GM19025 (cell line): ENCODE results near the gene CSPG4.
"Not testable (repeated sequence)": the region's sequence is repeated elsewhere in the genome, so short reads cannot be mapped to it uniquely, and the experiment has no call there.

ENCODE experiments used
- ATAC-seq: cut with Tn5 transposase; IDR thresholded peaks from one replicate; pipeline ENCODE4 v1.9.1; 2021; ENCODE audit warnings: mild to moderate bottlenecking, low read depth, moderate library complexity; ENCODE audit not compliant: unreplicated experiment

CSPG4 gene

DNA sequence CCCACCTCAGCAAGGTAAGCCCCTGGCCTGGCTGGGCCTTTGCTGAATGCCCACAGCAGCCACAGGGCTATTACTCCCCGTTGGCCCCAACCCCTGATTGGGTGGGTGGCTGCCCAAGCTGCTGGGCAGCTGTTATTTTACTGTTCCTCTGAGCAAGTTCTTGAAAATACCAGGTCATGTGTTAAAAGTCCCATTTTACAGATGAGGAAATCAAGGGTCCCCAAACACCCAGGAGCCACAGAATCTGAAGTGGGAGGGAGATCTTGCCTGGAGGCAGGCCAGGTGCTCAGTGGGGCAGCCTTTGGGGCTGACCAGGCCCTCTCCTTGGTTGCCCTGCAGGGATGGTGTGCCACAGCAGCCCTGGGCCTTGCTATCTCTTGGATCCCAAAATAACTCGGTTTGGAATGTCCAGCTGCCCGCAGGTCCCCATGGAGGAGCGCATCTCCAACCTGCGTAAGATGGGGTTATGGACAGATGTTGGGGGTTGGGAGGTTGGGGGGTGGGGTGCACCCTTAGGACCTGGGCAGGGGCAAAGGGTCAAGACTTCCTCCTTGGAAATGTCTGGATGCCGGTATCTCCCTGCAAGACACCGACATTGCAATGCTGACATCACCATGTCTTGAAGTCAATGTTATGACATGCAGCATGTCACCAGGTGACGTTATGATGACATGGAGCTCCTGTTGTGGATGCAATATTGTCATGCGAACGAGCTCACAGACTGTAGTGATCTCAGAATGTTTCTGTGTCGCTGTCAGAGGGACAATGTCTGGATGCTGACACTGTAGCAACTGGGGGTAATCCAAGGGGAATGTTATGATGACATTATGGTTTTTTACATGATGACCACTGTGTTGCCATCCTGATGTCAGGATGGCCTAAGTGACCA lies 13.3 kb upstream of the CSPG4 start:
- ATAC-seq, result no peak

DNA sequence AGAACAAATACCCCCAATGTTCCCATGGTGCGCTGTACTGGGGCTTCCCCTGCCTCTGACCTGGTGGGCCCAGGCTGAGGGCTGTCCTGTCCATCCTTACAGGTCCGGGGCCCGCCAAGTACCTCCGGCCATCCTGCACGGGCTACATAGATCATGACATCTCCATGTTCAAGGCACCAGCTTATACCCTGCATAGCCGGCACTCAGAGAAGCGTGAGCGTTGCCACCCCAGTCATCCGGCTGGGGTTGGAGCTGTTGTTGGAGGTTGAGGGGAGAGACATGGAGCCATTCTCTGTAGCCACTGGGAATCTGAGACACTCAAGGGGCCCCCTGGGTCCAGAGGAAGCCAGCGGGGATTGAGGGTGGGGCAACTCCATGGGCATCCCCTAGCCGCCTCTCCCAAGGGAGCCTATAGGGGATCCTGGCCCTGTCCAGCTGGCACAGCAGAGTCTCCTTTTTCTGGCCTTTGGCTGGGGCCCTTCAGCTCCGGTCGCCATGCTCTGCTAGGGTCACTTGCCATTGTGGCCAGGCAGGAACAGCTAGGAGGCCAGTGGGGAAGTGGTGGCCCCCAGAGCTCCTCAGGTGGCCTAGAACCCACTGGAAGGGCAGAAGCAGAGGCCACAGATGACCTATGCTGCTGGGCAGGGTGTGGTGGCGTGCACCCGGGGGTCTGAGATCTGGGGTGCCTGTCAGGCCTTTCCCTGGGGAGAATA lies 12.5 kb upstream of the CSPG4 start:
- no peak for ATAC-seq

DNA sequence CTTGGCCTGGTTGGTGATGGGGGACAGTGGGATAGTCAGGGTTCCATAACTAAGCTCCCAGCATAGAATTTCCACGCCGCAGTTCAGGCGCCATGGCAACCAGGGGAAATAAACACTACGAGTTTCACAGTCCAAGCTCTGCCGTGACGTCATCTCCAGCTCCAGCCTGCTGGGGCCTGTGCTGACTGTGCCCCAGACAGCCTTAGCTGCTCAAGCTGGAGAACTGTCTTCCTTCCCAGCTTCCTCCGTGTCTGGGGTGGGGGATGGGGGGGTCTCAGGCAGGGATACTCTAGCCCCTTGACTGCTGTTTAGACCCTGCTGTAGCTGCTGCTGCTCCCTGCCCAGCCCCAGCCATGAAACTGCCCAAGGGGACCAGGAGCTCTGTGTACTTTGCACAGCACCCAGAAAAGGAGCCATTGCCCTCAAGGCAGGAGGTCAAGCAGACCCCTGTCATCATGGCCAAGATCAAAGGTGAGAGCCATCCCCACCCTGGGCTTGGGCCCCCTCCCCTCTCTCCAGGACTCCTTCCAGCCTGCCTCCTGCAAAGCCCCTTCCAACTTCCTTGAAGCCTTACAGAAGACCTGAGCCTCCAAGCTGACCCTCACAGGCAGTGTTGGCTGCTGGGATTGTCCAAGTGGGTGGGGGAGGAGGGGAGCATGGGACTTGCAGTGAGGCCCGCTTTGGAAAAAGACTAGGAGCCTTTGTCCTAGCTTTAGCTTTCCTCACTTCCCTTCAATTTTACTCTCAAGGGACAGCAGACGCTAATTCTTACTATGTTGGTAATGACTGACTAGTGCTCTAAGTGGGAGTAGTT lies 11.4 kb upstream of the CSPG4 start:
- no peak for ATAC-seq

DNA sequence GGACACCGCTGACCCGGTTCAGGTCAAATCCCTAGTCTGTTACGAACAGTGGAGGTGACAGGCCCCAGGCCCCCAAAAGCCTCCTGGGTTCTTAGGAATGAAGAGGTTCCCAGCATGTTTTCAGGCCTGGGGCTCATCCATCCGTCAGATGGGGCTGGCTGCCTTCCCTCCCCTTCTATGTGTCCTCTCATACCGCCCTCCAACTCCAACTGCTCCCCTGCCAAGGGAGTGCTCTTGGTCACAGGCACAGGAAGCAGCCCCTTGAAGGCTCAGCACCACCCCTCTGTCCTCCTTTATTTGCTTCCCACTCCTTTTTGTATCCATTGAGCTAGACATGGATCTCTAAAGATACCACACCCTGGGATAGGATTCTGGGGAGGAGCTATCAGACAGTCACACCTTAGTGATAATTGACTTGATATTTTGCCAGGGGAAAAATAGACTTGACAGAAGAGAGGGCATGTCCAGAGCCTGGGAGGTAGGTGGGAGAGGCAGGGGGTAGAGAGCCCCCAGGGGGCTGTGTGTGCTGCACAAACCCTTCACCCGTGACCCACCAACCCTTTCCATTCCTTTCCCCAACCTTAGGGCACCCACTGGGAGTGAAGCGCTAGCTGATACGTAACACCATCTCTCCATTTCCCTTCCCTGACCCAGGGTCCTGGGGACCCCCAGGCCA lies 10.7 kb upstream of the CSPG4 start:
- no peak for ATAC-seq

DNA sequence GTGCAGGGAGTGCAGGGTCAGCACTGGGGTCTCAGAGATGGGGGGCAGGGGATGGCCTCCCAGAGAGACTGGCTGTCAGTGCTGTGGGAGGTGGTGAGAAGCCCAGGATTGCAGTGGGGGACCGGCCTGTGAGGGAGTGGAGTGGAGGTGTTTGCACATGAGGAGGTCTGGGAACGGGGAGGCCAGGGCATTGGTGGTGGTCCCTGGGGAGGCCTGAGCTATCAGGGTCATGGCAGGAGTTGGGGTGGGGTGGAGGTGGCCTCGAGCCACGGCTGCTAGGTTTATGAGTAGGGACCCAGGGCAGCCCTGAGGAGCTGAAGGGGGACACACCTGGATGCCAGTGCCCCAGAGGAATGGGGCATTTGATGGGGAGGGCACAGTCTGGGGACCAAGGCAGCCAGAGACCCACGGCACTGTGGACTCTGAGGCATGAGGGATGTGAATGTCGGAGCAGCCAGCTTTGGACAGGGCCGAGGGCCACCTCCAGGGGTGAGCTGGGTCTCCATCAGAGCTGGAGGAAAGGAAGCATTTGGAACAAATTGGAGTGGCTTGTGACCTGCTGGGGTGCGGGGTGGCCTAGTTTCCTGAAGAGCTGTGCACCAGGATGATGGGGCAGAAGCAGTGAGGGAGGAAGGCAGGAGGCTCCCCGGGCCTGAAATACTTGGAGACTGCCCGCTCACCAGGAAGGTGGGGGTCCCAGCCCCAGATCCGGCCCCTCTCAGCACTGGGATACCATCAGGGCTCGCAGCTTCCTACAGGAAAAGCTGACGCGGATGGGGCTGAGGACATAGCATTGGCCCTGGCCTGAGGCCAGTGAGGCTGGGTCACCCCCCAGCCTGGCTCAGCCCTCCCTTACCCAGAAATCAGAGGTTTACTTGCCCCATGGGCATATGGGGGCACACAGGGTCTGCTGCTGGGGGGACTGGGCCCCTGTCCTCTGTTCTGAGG lies 9.5 kb upstream of the CSPG4 start:
- ATAC-seq, result no peak

DNA sequence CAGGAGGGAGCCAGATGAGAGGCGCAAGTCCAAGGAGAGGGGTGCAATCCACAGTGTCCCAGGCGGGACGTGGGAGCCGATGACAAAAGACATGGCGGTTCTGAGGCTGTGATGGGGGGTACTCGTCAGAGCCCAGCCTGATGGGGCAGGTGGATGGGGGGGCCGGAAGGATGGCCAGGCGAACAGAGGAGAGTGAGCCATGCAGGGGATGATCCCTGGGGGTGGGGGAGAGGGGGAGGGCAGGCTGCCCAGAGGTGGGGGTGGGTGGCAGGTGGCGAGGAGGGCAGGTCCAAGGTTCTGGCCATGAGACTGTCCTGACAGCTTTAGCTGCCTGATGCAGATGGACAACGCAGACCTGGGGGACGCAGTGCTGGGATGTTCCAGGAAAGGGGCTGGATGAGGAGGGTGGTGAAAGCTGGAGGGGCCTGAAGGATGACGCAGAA lies 8.9 kb upstream of the CSPG4 start:
- ATAC-seq, result no peak

DNA sequence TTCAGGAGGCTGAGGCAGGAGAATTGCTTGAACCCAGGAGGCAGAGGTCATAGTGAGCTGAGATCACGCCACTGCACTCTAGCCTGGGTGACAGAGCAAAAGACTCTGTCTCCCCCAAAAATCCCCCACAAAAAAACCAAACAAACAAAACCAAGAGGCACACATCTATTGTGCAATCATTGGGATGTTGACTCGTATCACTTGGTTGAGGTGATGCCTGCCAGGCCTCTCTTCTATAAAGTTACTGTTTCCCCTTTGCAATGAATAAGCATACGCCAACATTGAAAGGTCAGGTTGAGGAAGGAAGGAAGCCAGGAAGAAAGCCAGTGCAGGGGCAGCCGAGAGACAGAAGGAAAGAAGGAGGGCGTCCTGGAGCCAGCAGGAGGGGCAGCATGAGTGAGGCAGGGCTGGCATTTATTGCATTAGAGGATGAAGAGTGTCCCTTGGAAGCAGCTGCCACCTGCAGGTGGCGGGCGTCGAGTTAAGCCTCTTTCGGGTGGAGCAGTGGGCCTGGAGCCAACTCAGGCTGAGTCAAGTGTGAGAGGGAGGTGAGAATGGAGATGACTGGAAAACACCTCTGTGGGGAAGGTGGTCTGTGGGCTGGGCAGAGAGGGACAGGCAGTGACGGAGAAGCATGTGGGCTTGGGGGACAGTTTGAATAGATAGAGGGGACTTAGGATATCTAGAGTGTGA lies 8.3 kb upstream of the CSPG4 start:
- ATAC-seq, result no peak

DNA sequence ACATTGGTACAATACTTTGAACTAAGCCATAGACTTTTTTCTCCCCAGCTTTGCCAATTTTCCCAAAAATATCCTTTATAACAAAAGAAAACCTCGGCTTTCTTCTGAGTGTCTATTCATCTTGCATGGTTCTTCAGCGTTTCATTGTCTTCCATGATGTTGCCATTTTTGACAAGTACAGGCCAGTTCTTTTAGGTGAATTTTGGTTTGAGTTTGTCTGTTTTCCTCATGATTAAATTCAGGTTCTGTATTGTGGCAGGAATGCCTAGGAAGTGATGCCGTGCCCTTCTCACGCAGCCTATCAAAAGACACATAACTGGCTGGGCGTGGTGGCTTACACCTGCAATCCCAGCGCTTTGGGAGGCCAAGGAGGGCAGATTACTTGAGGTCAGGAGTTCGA lies 7.6 kb upstream of the CSPG4 start:
- no peak for ATAC-seq

DNA sequence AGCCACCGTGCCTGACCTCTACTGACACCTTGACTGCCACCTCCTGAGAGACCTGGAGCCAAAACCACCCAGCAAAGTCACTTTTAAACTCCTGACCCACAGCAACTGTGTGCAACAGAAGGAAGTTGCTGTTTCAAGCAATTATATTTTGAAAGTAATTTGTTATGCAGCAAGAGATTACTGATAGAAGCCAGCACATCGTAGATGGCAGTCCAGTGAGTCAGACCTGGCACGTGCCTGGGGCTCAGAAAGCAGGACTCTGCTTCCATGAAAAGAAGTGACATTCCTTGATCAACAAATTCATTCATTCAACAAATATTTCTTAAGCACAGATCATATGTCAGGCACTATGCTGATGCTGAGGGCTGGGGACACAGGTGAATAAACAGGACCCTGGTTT lies 5.7 kb upstream of the CSPG4 start:
- no peak for ATAC-seq

DNA sequence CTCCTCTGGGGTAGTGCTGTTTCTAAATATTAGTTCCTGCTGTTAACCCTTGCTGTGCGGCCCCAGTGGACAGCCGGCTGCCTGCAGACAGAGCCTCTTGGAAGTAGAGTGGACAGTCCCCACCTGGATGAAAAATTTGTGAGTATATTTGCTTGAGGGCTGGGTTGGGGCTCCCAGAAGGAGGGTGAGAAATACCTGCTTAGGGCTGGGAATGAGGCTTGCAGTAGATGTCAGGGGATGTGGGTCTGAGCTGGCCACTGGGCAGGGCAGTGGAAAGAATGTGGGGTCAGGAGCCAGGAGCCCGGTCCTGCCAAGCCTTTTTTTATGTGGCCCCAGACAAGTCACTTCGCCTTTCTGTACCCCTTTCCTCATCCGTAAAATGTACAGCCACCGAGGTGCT lies 4.4 kb upstream of the CSPG4 start:
- not testable (repeated sequence) for ATAC-seq

DNA sequence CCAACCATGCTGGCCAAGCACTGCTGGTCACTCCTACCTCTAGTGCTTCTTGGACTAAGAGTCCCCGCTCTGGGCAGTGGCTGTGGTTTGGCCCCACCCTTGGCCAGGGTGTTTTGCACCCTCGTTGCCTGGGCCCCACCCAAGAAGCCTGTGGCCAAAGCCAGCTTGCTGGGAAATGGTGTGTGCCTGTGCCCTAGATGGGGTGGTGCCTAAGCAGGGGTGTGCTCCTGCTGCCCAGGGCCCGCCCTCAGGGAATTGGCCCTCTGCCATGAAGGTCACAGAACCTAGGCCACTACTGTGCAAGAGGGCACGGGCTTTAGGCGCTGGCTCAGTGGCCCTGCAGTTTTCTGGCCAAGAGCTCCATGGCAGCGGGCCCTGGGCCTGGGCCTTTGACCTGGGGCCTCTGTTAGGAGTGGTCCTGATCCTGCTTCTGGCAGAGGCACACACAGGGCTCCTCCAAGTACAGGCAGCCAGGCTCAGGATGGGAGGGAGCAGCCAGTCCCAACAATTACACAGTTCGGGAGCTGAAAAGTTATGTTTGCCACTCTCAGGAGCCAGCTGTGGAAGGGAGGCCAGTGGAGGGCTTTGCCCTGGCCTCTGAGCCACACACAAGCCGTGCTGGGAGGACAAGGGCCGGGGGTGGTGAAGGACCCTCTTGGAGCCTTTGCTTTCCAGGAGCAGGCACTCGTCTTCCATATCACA lies 3.8 kb upstream of the CSPG4 start:
- ATAC-seq, result not testable (repeated sequence)

DNA sequence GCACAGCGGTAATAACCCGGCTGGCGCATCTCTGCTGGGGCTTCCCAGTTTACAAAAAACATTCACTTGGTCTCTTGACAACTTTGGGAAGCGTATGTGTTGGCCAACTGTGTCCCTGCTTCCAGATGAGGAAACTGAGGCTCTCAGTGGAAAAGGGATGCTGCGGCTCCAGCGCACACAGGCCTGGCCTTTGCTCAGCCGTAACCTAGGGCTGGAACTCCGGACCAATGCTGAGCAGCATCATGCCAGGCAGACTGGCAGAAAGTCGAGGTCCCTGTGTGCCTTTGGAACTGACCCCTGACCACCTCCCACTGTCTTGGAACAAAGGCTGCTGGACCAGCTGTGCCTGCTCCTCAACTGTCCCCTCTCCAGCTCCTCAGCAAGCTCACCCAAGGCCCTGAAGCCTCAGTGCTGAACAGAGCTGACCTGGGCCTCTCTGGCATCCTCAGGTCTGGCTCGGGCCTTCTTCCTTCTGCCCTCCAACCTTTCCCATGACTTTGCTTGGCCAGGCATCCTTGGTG lies 2.7 kb upstream of the CSPG4 start:
- ATAC-seq, result not testable (repeated sequence)

DNA sequence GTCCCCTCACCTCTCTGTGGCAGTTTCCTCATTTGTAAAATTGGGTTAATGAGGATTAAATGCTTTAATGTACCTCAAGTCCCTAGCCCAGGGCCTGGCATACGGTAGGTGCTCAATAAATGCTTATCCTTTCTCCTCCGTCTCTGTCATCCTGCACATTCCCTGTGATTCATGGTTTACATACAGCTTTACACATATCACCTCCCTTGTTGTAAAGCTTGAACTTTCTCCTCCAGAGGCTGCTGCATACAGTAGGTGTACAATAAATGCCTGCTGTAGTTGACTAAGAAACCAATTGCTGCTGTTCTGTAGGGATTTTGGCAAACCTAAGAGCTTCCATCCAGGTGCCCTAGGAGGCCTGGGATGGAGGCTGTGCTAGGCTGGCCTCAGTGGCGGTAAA lies 1.5 kb upstream of the CSPG4 start:
- ATAC-seq, result no peak

DNA sequence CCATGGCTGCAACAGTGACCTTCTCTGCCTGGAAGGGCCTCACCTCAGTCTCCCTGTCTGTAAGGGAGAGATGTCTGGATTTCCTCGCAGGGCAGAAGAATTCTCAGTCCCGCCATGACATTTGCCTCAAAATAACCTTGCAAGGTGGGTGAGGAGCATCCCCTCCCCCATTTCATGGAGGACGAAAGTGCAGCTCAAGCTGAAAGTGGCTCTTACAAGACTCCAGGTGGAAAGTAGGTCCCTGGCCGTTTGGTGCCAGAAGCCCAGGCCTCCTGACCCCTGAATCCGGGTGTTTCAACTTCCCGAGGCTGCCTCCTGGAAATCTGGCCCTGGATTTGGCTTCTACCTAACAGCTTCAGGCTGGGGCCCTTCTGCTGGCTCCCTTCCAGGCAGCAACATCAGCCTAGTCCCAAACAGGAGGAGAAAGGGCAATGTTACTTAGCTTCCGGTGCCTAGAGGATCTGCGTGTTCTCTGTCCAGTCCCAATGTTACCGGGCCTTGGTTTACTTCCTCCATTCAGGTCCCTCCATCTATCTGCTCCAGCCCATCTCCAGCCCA lies 769 bp upstream of the CSPG4 start:
- ATAC-seq, result no peak

DNA sequence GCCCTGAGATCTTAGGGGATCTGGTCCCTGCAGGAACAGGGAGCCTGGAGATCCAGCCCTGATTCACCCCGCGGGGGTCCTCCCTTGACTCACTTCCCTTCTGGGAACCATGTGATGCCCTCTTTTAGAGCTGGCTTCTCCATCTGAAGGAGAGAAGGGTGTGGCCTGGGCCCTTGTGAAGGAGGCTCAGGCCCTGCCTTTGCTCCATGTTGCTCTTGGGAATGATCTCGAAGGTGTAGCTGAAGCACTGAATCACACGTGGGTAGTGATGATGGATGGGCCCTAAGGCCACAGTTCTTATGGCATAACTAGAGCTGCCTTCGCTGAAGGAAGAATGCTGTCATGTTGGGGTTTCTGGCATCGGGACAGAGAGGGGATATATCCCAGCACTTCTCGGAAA lies 1.2 kb downstream of the CSPG4 start:
- not testable (repeated sequence) for ATAC-seq

DNA sequence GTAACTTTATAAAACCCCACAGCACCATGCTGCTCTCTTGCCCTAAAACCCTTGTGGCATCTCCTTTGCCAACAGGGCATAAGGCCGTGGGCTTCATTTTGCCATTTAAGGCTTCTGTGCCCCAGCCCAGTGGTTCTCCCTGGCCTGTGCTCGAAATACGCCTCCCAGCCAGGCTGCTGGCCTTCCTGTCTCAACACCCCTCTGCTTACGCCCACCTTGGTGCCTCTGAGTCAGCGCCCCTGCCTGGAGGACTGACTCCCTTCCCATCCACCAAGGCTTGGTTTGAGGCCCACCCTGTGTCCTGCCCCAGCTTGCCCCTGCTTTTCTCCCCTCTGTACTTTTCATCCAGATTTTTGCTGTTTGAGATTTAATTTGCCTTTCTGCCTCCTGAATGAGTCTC lies 1.8 kb downstream of the CSPG4 start:
- ATAC-seq, result not testable (repeated sequence)

DNA sequence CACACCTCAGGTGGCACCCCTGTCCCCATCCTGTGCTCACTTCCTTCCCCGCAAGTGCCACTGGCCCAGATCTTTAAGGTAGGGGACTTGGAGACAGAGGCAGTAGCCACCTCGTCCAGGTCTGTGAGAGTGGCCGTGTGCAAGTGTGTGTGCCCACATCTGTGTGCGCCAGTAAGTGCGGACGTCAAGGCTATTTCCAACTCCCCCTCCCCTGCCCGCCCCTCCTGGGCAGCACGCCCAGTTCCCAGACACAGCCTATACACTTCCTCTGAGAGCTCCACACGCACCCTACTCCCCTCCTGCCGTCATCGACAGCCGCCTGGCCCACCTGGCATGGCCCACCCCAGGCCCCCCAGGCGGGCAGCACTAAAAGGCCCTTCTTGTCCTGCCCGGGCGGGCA lies 3.2 kb downstream of the CSPG4 start:
- not testable (repeated sequence) for ATAC-seq

DNA sequence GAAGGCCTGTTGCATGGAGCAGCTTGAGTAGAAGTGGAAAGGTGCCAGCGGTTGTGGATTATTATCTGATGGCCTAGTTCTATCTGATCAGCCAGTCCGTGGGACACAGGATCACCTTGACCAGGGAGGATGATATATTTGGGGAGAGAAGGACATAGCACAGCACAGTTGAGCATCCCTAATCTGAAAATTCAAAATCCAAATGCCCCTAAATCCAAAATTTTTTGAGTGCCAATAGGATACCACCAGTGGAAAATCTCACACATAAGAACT lies 6.0 kb downstream of the CSPG4 start:
- no peak for ATAC-seq
